Lower leg skin (tissue), 4 donors: ENCODE results near the gene PIK3CB. TPM values are rescaled to one million over a fixed set of nuclear protein-coding genes. Genes with fewer than 3 reads are reported as not detected.

Experiments
- DNase-seq, 2 donors: peaks; one replicate each; pipeline ENCODE4 v3.0.0-alpha.2; 2019; ENCODE audit warnings: low spot score in 2 of 2
- H3K4me3 ChIP-seq: fragments of 200-600 bp; sonication (generic); 2 replicates; pipeline ENCODE4 v1.5.1; 2017; ENCODE audit warnings: mild to moderate bottlenecking, low read depth; ENCODE audit not compliant: poor library complexity, severe bottlenecking
- POLR2A ChIP-seq, 2 donors: fragments of 450-650 bp; IDR thresholded peaks; one replicate each; pipeline ENCODE4 v1.6.1; 2016 to 2017; ENCODE audit warnings: antibody characterized with exemption in 2 of 2, mild to moderate bottlenecking in 1 of 2, moderate library complexity in 1 of 2
- WGBS, 2 donors: methylation state at CpG; one replicate each; pipeline ENCODE4 v1.1.5; 2018; 5-methylcytosine and 5-hydroxymethylcytosine counted together
- intact Hi-C: fragments of 100-400 bp; cut with DNase I; formaldehyde crosslinking; loops from one replicate; pipeline ENCODE4 v1.15.0; 2023; ENCODE audit warnings: low total_unique reads
- total RNA-seq, 4 donors: library from RNA; depleted of rRNA; stranded (reverse); fragments of >200 nt; gene quantifications; one replicate each; pipeline ENCODE4 v1.1.0, GENCODE V29; 2016
- TF ChIP-seq, protein P1 (sequence below), 3 donors: fragments of 450-650 bp; IDR thresholded peaks; one replicate each; pipeline ENCODE4 v1.5.1; 2016; ENCODE audit warnings: antibody characterized with exemption in 3 of 3, mild to moderate bottlenecking in 3 of 3, moderate library complexity in 2 of 3

The PIK3CB gene
- total RNA-seq, result 10 to 100 TPM; 33.8 to 56.1 (median 50.6) TPM

DNA sequence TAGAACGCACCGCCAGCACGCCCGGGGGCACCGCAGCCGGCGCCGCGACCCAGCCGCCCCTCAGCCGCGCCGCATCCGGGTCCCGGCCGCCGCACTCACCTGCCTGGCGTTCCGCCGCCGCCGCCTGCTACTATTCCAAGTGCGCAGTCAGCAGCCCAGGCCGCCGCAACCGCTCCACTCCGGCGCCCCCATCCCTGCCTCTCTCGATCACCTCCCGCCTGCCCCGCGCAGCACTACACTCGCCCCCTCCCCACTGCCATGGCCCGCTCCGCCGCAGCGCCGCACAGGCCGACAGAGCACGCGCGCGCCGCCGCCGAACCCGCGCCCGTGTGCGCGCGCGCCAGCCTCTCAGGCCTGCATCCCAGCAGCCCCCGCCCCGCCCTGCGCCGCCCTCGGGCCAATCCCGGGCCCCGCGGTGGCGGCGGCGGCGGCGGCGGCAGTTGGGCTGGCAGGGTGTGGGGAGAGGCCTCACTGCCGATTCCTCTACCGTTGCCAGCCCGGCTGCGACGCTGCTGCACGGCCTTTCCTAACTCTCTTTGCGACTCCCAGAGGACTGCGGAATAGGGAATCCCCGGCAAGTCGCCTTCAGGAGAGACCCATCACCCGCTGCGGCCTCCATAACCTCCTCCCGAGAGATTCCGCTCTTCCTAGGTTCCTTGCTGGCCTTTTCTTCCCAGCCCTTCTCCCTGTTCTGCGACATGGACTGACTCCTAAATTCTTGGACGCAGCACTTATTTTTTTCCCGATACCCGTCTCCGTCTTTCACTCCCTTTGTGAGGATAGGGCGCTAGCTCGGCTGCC lies at the start of gene PIK3CB:
TSS of gene PIK3CB (minus strand) at position 333 of the 801 bp plus-strand sequence. CDS start 75,585 bp downstream, outside the sequence.
- intact Hi-C loops, result no loop called here
- WGBS, 2 donors, result 1% methylated on average over 28 to 42 of the region's 88 CpGs
- no peak for TF ChIP-seq POLR2A (IDR thresholded peaks at IDR 0.05)
- TF ChIP-seq, protein P1, sequence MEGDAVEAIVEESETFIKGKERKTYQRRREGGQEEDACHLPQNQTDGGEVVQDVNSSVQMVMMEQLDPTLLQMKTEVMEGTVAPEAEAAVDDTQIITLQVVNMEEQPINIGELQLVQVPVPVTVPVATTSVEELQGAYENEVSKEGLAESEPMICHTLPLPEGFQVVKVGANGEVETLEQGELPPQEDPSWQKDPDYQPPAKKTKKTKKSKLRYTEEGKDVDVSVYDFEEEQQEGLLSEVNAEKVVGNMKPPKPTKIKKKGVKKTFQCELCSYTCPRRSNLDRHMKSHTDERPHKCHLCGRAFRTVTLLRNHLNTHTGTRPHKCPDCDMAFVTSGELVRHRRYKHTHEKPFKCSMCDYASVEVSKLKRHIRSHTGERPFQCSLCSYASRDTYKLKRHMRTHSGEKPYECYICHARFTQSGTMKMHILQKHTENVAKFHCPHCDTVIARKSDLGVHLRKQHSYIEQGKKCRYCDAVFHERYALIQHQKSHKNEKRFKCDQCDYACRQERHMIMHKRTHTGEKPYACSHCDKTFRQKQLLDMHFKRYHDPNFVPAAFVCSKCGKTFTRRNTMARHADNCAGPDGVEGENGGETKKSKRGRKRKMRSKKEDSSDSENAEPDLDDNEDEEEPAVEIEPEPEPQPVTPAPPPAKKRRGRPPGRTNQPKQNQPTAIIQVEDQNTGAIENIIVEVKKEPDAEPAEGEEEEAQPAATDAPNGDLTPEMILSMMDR (IDR thresholded peaks at IDR 0.05), result no peak
- H3K4me3 ChIP-seq, result peak within 1 kb of the TSS; percentile 75
- peak; percentile 71 to 97 for DNase-seq

DNA sequence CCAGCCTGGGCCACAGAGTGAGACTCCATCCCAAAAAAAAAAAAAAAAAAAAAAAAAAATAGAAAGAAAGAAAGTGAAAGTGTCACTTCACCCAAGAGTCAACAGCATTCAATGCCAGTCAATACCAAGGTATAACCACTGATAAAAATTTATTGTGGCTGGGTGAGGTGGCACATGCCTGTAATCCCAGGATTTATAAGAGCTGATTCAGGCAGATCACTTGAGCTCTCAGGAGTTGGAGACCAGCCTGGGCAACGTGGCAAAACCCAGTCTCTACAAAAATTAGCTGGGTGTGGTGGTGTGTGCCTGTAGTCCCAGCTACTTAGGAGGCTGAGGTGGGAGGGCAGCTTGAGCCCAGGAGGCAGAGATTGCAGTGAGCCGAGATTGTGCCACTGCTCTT lies 46.5 kb upstream of the PIK3CB start:
- DNase-seq, result no peak
- intact Hi-C loops, result no loop called here
- WGBS, 2 donors, result 57 to 64% methylated on average over 2 of the region's 2 CpGs
- no peak overlapping the region for H3K4me3 ChIP-seq
- TF ChIP-seq, protein P1 (IDR thresholded peaks at IDR 0.05), result no peak
- no peak for TF ChIP-seq POLR2A (IDR thresholded peaks at IDR 0.05)

DNA sequence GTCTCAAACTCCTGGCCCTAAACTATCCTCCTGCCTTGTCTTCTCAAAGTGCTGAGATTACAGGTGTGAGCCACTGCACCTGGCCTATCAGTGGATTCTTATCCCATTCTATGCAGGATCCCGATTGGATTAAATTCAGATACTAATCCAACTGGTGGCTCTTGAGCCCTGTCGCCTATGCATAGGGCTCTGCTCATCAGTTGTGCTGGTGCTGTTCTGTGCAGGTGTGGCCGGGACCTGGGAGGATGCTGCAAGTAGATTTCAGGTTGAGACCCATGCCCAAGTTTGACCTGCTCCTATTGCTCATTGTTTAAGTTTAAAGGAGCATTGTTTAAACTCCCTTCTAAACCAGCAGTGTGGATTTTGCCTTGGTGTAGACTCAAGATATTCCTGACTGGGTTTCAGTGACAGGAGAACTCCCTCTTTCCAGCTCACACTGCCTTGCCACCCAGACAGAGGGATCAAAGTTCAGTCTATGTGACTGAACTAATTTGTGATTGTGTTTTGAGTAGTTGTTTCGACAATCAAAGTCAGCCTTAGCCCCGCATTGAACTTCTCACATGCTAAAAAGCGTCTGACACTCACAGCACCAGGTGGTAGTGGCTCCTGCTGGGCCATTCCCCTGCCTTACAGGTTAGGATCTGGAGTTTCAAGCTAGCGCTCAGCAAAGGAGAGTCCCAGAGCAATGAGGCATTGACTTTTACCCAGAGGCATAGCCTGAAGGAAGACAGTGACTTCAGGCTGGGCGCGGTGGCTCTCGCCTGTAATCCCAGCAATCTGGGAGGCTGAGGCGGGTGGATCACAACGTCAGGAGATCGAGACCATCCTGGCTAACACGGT lies 45.0 kb upstream of the PIK3CB start:
- no peak overlapping the region for H3K4me3 ChIP-seq
- TF ChIP-seq, protein P1 (IDR thresholded peaks at IDR 0.05), result no peak
- TF ChIP-seq POLR2A (IDR thresholded peaks at IDR 0.05), result no peak
- intact Hi-C loops, result no loop called here
- WGBS, 2 donors, result 77 to 82% methylated on average over 13 to 14 of the region's 14 CpGs
- DNase-seq, result no peak

DNA sequence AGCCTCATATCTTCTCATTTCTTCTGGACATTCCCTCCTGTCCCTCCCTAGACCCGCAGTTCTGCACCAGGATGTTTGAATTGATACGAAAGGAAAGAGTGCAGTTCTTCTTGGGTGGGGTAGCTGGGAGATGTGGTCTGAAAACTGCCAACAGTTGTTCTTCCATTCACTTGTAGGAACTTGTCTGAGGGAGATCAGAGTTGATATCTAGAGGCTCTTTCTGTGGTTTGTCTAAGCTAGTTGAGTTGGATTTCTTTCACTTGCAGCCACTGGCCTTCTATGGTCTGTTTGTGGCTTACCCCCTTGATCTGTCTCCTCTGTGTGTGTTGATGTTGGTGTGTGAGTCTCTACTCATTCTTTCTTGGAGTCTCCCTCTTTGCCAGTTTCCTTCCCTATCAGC lies 42.5 kb upstream of the PIK3CB start:
- no peak for DNase-seq
- no peak for TF ChIP-seq POLR2A (IDR thresholded peaks at IDR 0.05)
- TF ChIP-seq, protein P1 (IDR thresholded peaks at IDR 0.05), result no peak
- whole genome bisulfite sequencing, 2 donors, result 47 to 49% methylated on average over 2 of the region's 2 CpGs
- intact Hi-C loops, result no loop called here
- no peak overlapping the region for H3K4me3 ChIP-seq

DNA sequence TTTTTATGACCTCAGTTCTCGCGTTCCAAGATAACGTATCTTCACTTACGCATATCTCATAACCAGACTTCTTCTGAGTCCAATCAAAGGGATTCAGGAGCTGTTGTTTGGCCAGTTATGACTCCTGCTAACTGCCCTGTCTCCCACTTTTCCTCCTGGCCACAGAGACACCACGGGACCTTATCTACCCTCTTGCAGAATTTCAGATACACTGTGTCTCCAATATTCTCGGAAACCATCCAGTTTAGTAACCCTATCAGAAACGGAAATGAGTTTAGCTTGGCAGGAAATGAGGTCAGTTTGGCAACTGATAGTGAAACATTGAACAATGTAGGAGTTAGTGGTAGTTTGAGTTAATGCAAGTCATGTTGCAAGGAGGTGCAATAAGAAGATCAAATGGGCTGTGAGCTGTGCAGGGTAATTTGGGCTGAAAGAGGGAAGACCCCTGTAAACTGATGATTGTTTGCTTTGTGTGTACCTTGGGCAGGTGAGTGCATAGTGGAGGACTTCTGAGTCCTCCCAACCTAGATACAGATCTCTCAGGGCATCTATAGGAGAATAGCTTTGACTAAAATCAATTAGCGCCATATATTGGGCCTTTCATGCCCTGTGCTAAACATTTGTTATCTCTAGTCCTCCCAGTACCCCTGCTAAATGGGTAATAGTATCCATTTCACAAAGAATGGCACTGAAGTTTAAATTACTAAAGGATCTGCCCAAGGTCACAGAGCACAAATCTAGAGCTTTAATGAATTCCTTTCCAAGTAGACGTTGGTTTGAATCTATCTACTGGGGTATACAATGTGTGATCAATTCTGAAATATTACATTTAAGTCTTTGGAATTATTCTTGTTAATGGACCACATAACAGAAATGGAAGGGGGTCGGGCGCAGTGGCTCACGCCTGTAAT lies 41.3 kb upstream of the PIK3CB start:
- DNase-seq, result no peak
- intact Hi-C loops, result no loop called here
- H3K4me3 ChIP-seq, result no peak overlapping the region
- no peak for TF ChIP-seq POLR2A (IDR thresholded peaks at IDR 0.05)
- TF ChIP-seq, protein P1 (IDR thresholded peaks at IDR 0.05), result no peak
- 78 to 85% methylated on average over 12 of the region's 12 CpGs for WGBS, 2 donors
